Mucosa of descending colon (tissue), 3 donors: Measurements from ENCODE around the gene ZNF550. TPM values are rescaled to one million over a fixed set of nuclear protein-coding genes. Genes with fewer than 3 reads are reported as not detected.

Source experiments
- ATAC-seq: fragments of 200-7000 bp; cut with Tn5 transposase; one replicate; pipeline ENCODE4 v1.9.1; 2020; ENCODE audit warnings: mild to moderate bottlenecking, moderate library complexity
- DNase-seq, 3 donors: peaks; one replicate each; pipeline ENCODE4 v3.0.0-alpha.2; 2020
- H3K36me3 ChIP-seq: fragments of 200-600 bp; one replicate; pipeline ENCODE4 v1.8.0; 2021; ENCODE audit warnings: low read depth, mild to moderate bottlenecking
- H3K4me1 ChIP-seq: fragments of 200-600 bp; one replicate; pipeline ENCODE4 v1.8.0; 2021; ENCODE audit warnings: low read depth, mild to moderate bottlenecking
- H3K4me3 ChIP-seq: fragments of 200-600 bp; one replicate; pipeline ENCODE4 v1.8.0; 2021; ENCODE audit warnings: mild to moderate bottlenecking
- H3K9me3 ChIP-seq: fragments of 200-600 bp; one replicate; pipeline ENCODE4 v1.8.0; 2021; ENCODE audit warnings: mild to moderate bottlenecking
- intact Hi-C, 2 donors: fragments of 100-400 bp; cut with DNase I in 1 of 2; cut with micrococcal nuclease in 1 of 2; formaldehyde crosslinking; loops; one replicate each; pipeline versions ENCODE4 v1.11.0 to v1.11.1; 2022; cut with DNase I, micrococcal nuclease
- total RNA-seq, 3 donors: library from RNA; stranded (reverse); fragmentation: NEBNext Ultra II Directional in 2 of 3; extraction: Animal tissue kit (Norgen Biotek cat#: 25700) in 2 of 3; gene quantifications; one replicate each; pipeline versions ENCODE4 v1.2.1 to v1.2.4, GENCODE V29; 2021 to 2023
- TF ChIP-seq, protein P1 (sequence below): fragments of 200-600 bp; IDR thresholded peaks from one replicate; pipeline ENCODE4 v1.8.0; 2022; ENCODE audit warnings: antibody characterized with exemption, mild to moderate bottlenecking
- donor health status: DM: no; HTN: no; CAD: no; lungs with moderate emphysema.
- donor health status: DM: no; HTN: no; CAD: no.
- donor health status: DM: no; HTN: yes; CAD: no.

The ZNF550 gene
- total RNA-seq, 3 donors from 2014 or later = 3.0 to 7.0 (median 4.5) TPM

DNA sequence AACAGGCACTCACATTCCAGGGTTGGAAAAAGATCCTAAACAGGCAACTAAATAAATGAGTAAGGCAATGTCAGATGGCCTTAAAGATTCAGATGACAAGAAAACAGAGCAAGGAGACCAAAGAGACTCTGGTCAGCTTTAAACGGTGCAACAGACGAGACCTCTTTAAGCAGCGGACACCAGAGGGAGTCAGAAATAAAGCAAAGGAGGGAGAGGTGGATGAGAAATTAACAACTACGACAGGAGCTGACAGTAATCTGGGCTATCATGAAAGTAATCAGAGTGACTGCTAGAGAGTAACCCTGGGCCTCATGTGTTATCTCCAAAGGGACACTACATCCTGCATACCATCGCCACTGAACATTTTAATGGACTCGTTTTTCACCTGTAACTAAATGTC lies 1.1 kb downstream of the ZNF550 start:
- no peak overlapping the region for H3K4me3 ChIP-seq
- intact Hi-C loops = no loop called here
- DNase-seq (no peak), ATAC-seq (no peak)
- TF ChIP-seq, protein P1, sequence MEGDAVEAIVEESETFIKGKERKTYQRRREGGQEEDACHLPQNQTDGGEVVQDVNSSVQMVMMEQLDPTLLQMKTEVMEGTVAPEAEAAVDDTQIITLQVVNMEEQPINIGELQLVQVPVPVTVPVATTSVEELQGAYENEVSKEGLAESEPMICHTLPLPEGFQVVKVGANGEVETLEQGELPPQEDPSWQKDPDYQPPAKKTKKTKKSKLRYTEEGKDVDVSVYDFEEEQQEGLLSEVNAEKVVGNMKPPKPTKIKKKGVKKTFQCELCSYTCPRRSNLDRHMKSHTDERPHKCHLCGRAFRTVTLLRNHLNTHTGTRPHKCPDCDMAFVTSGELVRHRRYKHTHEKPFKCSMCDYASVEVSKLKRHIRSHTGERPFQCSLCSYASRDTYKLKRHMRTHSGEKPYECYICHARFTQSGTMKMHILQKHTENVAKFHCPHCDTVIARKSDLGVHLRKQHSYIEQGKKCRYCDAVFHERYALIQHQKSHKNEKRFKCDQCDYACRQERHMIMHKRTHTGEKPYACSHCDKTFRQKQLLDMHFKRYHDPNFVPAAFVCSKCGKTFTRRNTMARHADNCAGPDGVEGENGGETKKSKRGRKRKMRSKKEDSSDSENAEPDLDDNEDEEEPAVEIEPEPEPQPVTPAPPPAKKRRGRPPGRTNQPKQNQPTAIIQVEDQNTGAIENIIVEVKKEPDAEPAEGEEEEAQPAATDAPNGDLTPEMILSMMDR = no peak
- H3K4me1 ChIP-seq = no peaks in the 10 kb centered on the region
- peaks cover 8% of the 10 kb centered on the region for H3K36me3 ChIP-seq
- H3K9me3 ChIP-seq = peaks cover 57% of the 10 kb centered on the region

DNA sequence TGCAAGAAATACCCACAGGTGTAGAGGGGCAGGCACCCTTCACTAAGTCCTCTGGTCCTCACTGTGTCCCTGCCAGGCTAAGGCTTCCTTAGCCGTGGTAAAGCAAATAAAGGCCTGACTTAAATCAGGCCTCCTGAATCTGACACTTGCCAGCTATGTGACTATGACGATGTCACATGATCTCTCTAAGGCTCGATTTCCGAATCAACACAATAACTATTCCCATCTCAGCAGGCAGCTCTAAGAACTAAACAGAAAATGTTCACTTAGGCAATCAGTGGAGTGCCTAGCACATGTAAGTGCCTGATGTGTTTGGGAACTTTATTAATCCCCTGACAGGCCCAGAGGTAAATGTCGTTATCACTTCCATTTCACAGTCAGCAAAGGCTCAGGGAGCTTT lies 2.0 kb downstream of the ZNF550 start:
- no peak for ATAC-seq
- TF ChIP-seq, protein P1 = no peak

DNA sequence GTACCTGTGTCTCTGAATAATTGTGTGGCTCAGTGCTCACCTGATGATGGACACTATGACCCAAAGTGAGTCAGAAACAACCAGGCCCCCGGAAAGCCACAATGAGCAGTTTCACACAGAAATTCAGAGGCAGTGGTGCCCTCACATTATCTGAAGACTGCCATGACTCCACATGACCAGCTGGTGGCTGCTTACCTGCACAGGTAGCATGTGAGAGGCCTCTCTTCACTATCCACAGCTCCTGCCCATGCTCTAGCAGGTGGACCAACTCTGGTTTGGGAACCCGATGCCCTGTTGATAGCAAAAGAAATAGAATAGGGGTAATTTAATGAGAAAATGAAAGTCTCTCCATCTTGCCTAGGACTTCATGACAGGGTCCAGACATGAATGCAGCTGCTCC lies 7.2 kb downstream of the ZNF550 start:
- DNase-seq (no peak), ATAC-seq (no peak)
- Histone ChIP-seq H3K36me3 (peaks cover 11% of the 10 kb centered on the region), H3K4me1 (no peaks in the 10 kb centered on the region), H3K9me3 (peaks cover 86% of the 10 kb centered on the region), H3K4me3 (no peak overlapping the region)
- TF ChIP-seq, protein P1 = no peak
- intact Hi-C loops = no loop called here

More for the DNA sequence above, 2.0 kb downstream of the ZNF550 start:
- no peak for DNase-seq
- Histone ChIP-seq H3K4me3 (no peak overlapping the region), H3K9me3 (peaks cover 57% of the 10 kb centered on the region), H3K36me3 (peaks cover 8% of the 10 kb centered on the region), H3K4me1 (no peaks in the 10 kb centered on the region)
- intact Hi-C loops = no loop called here

DNA sequence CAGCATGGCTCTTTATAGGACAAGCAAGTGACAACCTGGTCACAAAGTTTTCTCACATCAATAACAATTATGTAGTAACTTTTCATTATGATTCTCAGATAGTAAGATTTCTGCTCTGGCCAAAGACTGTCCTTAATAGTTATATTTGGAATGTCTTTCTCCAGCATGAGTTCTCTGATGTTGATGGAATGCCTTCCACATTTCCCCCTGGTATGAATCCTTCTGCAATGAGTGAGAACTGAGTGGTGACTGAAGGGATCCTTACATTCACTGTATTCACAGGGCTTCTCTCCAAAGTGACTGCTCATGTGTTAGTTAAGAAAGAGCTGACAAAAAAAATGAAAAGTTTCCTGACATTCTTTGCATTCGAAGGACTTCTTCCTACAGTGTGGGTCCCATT lies 13.2 kb downstream of the ZNF550 start:
- TF ChIP-seq, protein P1 = no peak
- Histone ChIP-seq H3K9me3 (peaks cover 99% of the 10 kb centered on the region), H3K4me1 (no peaks in the 10 kb centered on the region), H3K36me3 (peaks cover 11% of the 10 kb centered on the region), H3K4me3 (no peak overlapping the region)
- ATAC-seq (no peak), DNase-seq (no peak)
- intact Hi-C loops = no loop called here

DNA sequence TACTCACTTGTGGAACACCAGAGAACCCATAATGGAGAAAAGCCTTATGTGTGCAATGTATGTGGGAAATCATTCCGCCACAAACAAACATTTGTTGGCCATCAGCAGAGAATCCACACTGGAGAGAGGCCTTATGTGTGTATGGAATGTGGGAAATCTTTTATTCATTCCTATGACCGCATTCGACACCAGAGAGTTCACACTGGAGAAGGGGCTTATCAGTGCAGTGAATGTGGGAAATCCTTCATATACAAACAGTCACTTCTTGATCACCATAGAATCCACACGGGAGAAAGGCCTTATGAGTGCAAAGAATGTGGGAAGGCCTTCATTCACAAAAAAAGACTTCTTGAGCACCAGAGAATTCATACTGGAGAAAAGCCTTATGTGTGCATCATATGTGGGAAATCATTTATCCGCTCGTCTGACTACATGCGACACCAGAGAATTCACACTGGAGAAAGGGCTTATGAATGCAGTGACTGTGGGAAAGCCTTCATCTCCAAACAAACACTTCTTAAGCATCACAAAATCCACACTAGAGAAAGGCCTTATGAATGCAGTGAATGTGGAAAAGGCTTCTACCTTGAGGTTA lies 21.6 kb downstream of the ZNF550 start:
- TF ChIP-seq, protein P1 = no peak
- H3K4me1 ChIP-seq = no peaks in the 10 kb centered on the region
- ATAC-seq (no peak), DNase-seq (no peak)
- H3K4me3 ChIP-seq = no peak overlapping the region
- H3K36me3 ChIP-seq = peaks cover 4% of the 10 kb centered on the region
- peaks cover 100% of the 10 kb centered on the region for H3K9me3 ChIP-seq
- intact Hi-C loops = no loop called here
